NCI-H187 (cell line): Measurements from ENCODE around the gene HLA-F.

Experiments used
- DNase-seq, 2 experiments: peaks; one replicate each; lab custom pipeline; 2025; lab: John Stamatoyannopoulos, UW

Gene HLA-F

GRCh38 chr6:29744131-29744530 is 20.9 kb downstream of the HLA-F start:
- DNase-seq = no peak

GRCh38 chr6:29744621-29745020 is 21.4 kb downstream of the HLA-F start:
- DNase-seq = no peak

- no peak for DNase-seq
These were observed 22.2 kb downstream of the HLA-F start for GRCh38 chr6:29745386-29745785.

GRCh38 chr6:29745855-29746449 is 22.7 kb downstream of the HLA-F start:
- no peak for DNase-seq

- no peak for DNase-seq
These were observed 23.8 kb downstream of the HLA-F start for GRCh38 chr6:29746846-29747687.

- DNase-seq = no peak
These were observed 24.5 kb downstream of the HLA-F start for GRCh38 chr6:29747688-29748250.

GRCh38 chr6:29748391-29749307 is 25.4 kb downstream of the HLA-F start:
- no peak for DNase-seq

- no peak for DNase-seq
These were observed 26.1 kb downstream of the HLA-F start for GRCh38 chr6:29749308-29749662.

- no peak for DNase-seq
These were observed 26.4 kb downstream of the HLA-F start for GRCh38 chr6:29749668-29750067.

GRCh38 chr6:29750709-29751108 is 27.5 kb downstream of the HLA-F start:
- no peak for DNase-seq

GRCh38 chr6:29751480-29751879 is 28.2 kb downstream of the HLA-F start:
- DNase-seq = no peak

GRCh38 chr6:29752451-29753308 is 29.4 kb downstream of the HLA-F start:
- DNase-seq = no peak

GRCh38 chr6:29753309-29753644 is 30.0 kb downstream of the HLA-F start:
- DNase-seq = no peak

GRCh38 chr6:29755295-29755871 is 32.1 kb downstream of the HLA-F start:
- DNase-seq = no peak

GRCh38 chr6:29757282-29757681 is 34.0 kb downstream of the HLA-F start:
- no peak for DNase-seq

GRCh38 chr6:29757701-29758293 is 34.6 kb downstream of the HLA-F start:
- DNase-seq = no peak

GRCh38 chr6:29758761-29759160 is 35.5 kb downstream of the HLA-F start:
- DNase-seq = no peak

- DNase-seq = no peak
These were observed 36.2 kb downstream of the HLA-F start for GRCh38 chr6:29759457-29759856.

GRCh38 chr6:29760328-29760727 is 37.1 kb downstream of the HLA-F start:
- DNase-seq = no peak

GRCh38 chr6:29762051-29762450 is 38.8 kb downstream of the HLA-F start:
- no peak for DNase-seq

- no peak for DNase-seq
These were observed 39.6 kb downstream of the HLA-F start for GRCh38 chr6:29762781-29763214.
